Activated naive CD8-positive, alpha-beta T cell treated with anti-CD3 and anti-CD28 coated beads, Interleukin-2, amount 10 ng/mL, durations not matched to agents 7 days and 5 days (primary cell): Measurements from ENCODE around the gene FEZ2. TPM values are rescaled to one million over a fixed set of nuclear protein-coding genes. Genes with fewer than 3 reads are reported as not detected.

Source experiments
- ATAC-seq: fragments of 150-1000 bp; cut with Tn5 transposase; one replicate; pipeline ENCODE4 v1.10.0; 2021; ENCODE audit warnings: low read depth, moderate library complexity
- POLR2A ChIA-PET: fragments of 350-600 bp; sonication (Branson Sonifier 250); formaldehyde crosslinking; loops from one replicate; lab custom pipeline; 2021; ENCODE audit warnings: antibody characterized with exemption; lab: Charles Lee
- DNase-seq: peaks from one replicate; pipeline ENCODE4 v3.0.0; 2021
- H3K27ac Mint-ChIP-seq: one replicate; pipeline ENCODE4 v1.8.0; 2022; ENCODE audit warnings: mild to moderate bottlenecking, mixed read lengths
- H3K27me3 Mint-ChIP-seq: one replicate; pipeline ENCODE4 v1.8.0; 2022; ENCODE audit warnings: mild to moderate bottlenecking, moderate library complexity, mixed read lengths
- H3K36me3 Mint-ChIP-seq: one replicate; pipeline ENCODE4 v1.8.0; 2021; ENCODE audit warnings: mild to moderate bottlenecking, mixed read lengths
- H3K4me1 Mint-ChIP-seq: one replicate; pipeline ENCODE4 v1.8.0; 2021; ENCODE audit warnings: mixed read lengths
- H3K4me3 Mint-ChIP-seq: one replicate; pipeline ENCODE4 v1.8.0; 2022; ENCODE audit warnings: mild to moderate bottlenecking, moderate library complexity, mixed read lengths
- H3K9me3 Mint-ChIP-seq: one replicate; pipeline ENCODE4 v1.8.0; 2021; ENCODE audit warnings: mixed read lengths
- total RNA-seq, 2 experiments: library from RNA; stranded (reverse); gene quantifications; one replicate each; pipeline ENCODE4 v1.2.3, GENCODE V29; 2021

The FEZ2 gene
- total RNA-seq, 2 experiments from 2014 or later: 19.4 to 22.8 TPM

DNA sequence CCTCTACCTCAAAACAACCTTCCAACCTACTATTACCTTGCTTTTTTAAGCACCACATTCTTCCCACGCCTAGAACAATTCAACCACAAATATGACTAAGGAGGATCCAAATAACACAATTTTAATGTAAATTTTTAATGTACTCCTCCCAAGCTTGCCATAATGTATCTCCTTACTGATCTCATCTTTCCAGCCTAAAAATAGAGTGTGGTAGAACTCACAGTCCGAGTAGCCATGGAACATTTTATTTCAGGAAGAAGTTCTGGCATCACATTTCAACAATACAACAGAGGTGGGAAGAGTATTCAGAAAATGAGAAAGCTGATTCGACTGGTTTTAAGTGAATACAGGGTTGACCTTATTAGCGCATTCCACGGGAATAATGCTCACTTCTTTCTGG, 15.4 kb downstream of the FEZ2 start:
- Mint-ChIP-seq H3K27me3 (no peaks in the 10 kb centered on the region), H3K4me1 (no peaks in the 10 kb centered on the region), H3K4me3 (no peak overlapping the region), H3K36me3 (peaks cover 70% of the 10 kb centered on the region), H3K27ac (no peak overlapping the region), H3K9me3 (peaks cover 1% of the 10 kb centered on the region)
- DNase-seq (no peak), ATAC-seq (no peak)
- POLR2A ChIA-PET: no interaction called here

DNA sequence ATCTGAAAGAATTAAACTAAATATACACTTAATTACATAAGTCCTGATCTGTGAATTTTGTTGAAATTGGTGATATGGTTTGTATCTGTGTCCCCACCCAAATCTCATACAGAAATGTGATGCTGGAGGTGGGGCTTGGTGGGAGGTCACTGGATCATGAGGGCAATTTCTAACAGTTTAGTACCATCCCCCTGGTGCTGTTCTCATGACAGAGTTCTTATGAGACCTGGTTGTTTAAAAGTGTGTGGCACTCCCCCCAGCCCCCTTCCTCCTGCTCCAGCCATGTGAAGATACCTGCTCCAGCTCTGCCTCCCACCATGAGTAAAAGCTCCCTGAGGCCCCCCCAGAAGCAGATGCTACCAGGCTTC, 18.7 kb downstream of the FEZ2 start:
- H3K4me3 Mint-ChIP-seq: no peak overlapping the region
- ATAC-seq (no peak), DNase-seq (no peak)
- H3K36me3 Mint-ChIP-seq: peaks cover 68% of the 10 kb centered on the region
- no peak overlapping the region for H3K27ac Mint-ChIP-seq
- POLR2A ChIA-PET: no interaction called here
- H3K9me3 Mint-ChIP-seq: peaks cover 1% of the 10 kb centered on the region
- no peaks in the 10 kb centered on the region for H3K4me1 Mint-ChIP-seq
- H3K27me3 Mint-ChIP-seq: no peaks in the 10 kb centered on the region

DNA sequence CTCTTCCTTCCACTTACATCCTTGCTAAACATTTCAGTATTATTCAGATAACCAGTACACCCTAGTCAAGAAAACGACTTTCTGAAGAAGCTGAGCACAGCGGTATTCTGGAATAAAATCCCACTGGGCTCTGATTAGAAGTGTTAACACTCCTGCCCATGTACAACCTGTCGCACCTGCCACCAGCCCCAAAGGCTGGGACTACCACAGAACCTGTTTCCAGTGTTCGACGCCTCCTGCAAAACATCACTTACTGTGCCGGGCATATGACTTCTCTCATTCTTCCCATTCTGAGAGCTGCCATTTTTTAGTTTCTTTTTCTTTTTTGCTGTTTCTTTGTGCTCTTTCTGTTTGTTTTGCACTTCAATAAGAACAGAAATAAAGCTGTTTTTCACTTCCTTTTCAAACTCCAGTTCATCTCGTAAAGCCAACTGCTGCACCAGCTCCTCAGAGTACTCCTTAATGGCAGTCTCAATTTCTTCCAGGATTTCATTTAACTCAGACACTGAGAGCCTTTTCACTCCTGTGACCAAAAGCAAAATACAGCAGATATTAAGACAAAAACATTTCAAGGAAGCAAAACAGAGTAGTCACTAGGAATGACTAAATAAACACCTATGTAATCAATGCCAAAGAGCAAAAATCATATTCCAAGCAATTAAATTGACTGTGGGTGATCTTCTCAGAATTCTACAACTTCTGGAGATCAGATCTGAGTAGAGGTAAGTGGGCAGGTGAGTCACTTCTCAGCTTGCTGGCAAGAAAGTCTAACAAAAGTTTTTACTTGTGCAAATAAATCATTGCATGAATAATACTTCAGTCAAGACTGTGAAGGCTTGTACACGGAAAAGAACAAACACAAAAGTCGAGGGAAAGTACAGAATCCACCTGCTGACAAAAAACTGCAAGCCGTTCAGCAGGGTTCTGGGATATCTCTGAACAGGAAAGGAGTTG, 19.3 kb downstream of the FEZ2 start:
- no peaks in the 10 kb centered on the region for H3K27me3 Mint-ChIP-seq
- H3K9me3 Mint-ChIP-seq: peaks cover 1% of the 10 kb centered on the region
- no peaks in the 10 kb centered on the region for H3K4me1 Mint-ChIP-seq
- no peak for ATAC-seq
- H3K4me3 Mint-ChIP-seq: no peak overlapping the region
- no peak overlapping the region for H3K27ac Mint-ChIP-seq
- no peak for DNase-seq
- POLR2A ChIA-PET: no interaction called here
- peaks cover 69% of the 10 kb centered on the region for H3K36me3 Mint-ChIP-seq

DNA sequence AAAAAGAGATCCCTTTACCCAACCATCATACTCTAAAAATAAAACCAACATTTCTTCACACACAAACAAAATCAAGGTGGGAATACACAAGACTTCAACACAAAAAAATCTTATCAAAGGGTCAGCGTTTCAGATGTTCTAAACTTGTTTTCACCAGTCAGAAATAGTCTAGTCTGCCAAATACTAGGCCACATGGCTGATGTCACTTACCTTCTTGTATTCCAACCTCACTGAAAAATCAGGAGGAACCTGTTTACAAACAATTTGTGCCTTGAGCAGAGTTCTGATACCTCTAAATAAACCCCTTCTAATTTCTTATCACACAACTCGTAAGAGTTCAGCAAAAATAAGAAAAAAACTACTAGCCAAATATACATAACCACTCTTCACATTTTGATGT, 20.1 kb downstream of the FEZ2 start:
- no peak overlapping the region for H3K27ac Mint-ChIP-seq
- DNase-seq (no peak), ATAC-seq (no peak)
- POLR2A ChIA-PET: no interaction called here
- H3K36me3 Mint-ChIP-seq: peaks cover 69% of the 10 kb centered on the region
- H3K4me1 Mint-ChIP-seq: no peaks in the 10 kb centered on the region
- H3K4me3 Mint-ChIP-seq: no peak overlapping the region
- H3K9me3 Mint-ChIP-seq: peaks cover 1% of the 10 kb centered on the region
- H3K27me3 Mint-ChIP-seq: no peaks in the 10 kb centered on the region

DNA sequence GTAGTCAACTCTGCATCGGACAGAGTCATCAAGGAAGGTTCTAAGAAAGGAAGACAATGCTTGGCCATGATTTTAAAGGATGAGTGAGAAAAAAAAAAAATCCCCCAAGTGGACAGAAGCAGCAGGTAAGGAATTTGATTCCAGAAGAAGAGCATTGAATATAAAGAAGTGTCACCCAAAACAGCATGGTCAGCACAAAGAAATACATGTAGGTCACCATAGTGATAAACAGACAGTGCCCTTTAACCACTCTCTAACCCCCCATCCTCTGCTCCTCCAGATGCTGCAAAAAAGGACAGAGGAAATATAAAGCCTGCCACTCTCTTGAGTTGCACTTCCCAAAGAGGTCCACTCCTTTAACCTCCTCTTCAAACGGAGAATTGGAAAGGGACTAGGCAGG, 23.4 kb downstream of the FEZ2 start:
- POLR2A ChIA-PET: no interaction called here
- Mint-ChIP-seq H3K4me3 (no peak overlapping the region), H3K27ac (no peak overlapping the region), H3K4me1 (no peaks in the 10 kb centered on the region), H3K36me3 (peaks cover 47% of the 10 kb centered on the region), H3K27me3 (no peaks in the 10 kb centered on the region), H3K9me3 (no peaks in the 10 kb centered on the region)
- ATAC-seq (no peak), DNase-seq (no peak)

DNA sequence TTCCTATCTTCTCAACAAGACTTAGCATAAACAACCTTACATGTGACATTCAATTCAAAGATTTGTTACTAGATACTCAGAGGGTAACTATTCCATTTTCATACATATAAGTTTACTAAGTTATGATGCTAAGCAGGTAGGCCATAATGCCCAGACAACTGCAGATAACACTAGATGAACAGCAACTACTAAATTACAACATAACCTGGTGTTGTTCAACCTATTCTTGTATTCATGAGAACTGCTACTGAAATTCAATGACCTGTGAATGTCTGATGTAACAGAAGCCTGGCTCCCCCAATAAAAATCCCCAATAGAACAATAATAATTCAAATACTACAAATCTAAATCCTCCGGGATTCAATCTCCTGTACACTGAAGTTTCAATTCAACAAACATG, 24.8 kb downstream of the FEZ2 start:
- POLR2A ChIA-PET: no interaction called here
- H3K4me3 Mint-ChIP-seq: no peak overlapping the region
- peaks cover 33% of the 10 kb centered on the region for H3K36me3 Mint-ChIP-seq

GRCh38 chr2:36572719-36573059, 25.3 kb downstream of the FEZ2 start:
- H3K27ac Mint-ChIP-seq: no peak overlapping the region
- no peak overlapping the region for H3K4me3 Mint-ChIP-seq
- H3K4me1 Mint-ChIP-seq: no peaks in the 10 kb centered on the region
- POLR2A ChIA-PET: no interaction called here
- ATAC-seq (no peak), DNase-seq (no peak)
- peaks cover 29% of the 10 kb centered on the region for H3K36me3 Mint-ChIP-seq
- H3K9me3 Mint-ChIP-seq: no peaks in the 10 kb centered on the region
- H3K27me3 Mint-ChIP-seq: no peaks in the 10 kb centered on the region

More for the DNA sequence above, 24.8 kb downstream of the FEZ2 start:
- Mint-ChIP-seq H3K4me1 (no peaks in the 10 kb centered on the region), H3K27me3 (no peaks in the 10 kb centered on the region), H3K9me3 (no peaks in the 10 kb centered on the region), H3K27ac (no peak overlapping the region)
- DNase-seq: no peak
- ATAC-seq: no peak

DNA sequence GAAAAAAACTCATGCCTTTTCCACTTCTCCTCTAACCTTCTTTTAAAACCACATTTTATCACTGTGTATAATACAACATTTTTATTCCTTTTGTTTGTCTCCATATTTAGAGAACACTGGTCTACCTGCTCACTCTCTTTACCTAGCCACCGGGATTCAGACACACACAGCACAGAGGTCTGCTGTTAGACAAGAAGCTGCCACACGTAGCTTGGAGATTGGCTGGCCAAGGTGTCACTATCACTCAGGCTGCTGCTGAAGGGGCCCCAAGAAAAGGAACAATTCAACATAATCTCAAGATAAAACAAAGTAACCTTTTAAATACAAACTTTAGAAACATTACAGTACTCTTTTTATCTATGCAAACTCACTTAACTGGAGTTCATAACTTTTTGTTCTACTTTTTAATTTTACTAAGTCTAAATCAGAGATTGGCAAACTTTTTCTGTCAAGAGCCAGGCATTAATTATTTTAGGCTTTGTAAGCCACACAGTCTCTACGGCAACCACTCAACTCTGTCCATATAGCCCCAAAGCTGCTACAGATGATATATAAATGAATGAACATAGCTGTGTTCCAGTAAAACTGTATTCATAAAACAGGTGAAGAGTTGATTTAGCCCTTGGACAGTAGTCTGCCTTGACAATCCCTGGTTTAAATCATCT, 25.8 kb downstream of the FEZ2 start:
- H3K4me3 Mint-ChIP-seq: no peak overlapping the region
- ATAC-seq (no peak), DNase-seq (no peak)
- H3K4me1 Mint-ChIP-seq: no peaks in the 10 kb centered on the region
- H3K27me3 Mint-ChIP-seq: no peaks in the 10 kb centered on the region
- H3K27ac Mint-ChIP-seq: no peak overlapping the region
- POLR2A ChIA-PET: no interaction called here
- H3K36me3 Mint-ChIP-seq: peaks cover 26% of the 10 kb centered on the region
- H3K9me3 Mint-ChIP-seq: no peaks in the 10 kb centered on the region

GRCh38 chr2:36570416-36570815, 27.6 kb downstream of the FEZ2 start:
- H3K27ac Mint-ChIP-seq: no peak overlapping the region
- DNase-seq (no peak), ATAC-seq (no peak)
- no peak overlapping the region for H3K4me3 Mint-ChIP-seq
- POLR2A ChIA-PET: no interaction called here
- no peaks in the 10 kb centered on the region for H3K27me3 Mint-ChIP-seq
- no peaks in the 10 kb centered on the region for H3K4me1 Mint-ChIP-seq
- no peaks in the 10 kb centered on the region for H3K9me3 Mint-ChIP-seq
- peaks cover 22% of the 10 kb centered on the region for H3K36me3 Mint-ChIP-seq

DNA sequence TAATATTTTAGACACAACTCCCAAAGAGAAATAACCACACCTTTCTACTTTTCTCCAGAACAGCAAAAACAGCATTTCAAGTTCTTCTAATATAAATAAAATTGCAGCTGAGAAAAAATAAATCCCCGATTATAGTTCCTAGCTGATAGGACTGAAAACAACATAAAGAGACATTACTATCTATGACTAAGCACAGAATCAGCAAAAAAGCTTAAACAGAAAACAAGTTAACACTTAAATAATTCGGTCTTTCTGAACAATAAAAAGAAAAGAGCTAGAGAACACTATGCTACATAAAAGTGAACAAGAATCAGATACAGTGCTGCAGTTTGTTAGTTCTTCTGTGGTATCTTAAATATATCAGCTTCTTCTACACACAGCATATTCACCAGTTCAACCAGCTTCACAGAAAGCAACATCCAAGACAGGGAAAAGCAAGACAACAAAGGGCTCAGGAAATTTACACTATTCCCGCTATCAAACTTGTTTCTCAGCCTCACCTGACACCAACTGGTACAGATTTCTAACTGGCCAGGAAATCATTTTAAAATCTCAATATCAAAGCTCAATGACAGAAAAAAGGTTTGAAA, 28.6 kb downstream of the FEZ2 start:
- ATAC-seq (no peak), DNase-seq (no peak)
- Mint-ChIP-seq H3K27ac (no peak overlapping the region), H3K36me3 (peaks cover 17% of the 10 kb centered on the region), H3K4me1 (no peaks in the 10 kb centered on the region), H3K9me3 (no peaks in the 10 kb centered on the region), H3K4me3 (no peak overlapping the region), H3K27me3 (no peaks in the 10 kb centered on the region)
- POLR2A ChIA-PET: interaction anchor here (0.6 kb wide), 1 partner anchor 406 kb away, joined by 3 read pairs; no protein-coding TSS in a partner anchor

DNA sequence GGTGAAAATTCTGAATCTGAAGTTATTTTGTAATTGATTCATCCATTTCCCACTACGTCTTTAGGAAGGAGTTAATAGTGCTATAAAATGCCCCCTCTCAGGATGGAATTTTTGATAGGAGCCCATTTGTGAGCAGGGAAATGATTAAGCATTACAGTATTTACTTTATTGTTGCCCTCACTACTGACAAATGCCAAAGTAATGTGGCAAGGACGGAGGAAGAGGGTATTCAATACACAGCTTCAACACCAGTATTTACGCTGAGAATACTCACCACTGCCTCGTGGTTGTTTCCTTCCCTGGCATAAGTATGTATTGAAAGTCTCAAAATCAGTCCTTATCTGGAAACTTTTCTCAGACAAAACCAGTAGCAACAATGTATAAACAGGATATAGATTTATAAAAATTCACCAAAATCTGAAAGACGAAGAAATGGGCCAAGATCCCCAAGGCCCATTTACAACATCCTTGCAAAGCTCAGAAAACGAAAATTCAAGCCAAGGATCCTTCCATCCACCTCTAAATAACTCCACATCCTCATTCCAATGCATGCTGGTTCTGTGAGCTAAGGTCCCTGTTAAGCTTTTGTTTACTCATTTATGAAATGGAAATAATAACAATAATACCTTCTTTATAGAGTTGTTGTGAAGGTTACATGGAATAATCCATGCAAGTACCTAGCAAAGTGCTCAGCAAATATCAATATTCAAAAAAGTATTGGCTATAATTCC, 29.3 kb downstream of the FEZ2 start:
- Mint-ChIP-seq H3K4me3 (no peak overlapping the region), H3K4me1 (peaks cover 2% of the 10 kb centered on the region), H3K27ac (no peak overlapping the region), H3K9me3 (no peaks in the 10 kb centered on the region), H3K36me3 (peaks cover 18% of the 10 kb centered on the region), H3K27me3 (no peaks in the 10 kb centered on the region)
- POLR2A ChIA-PET: interaction anchor here (0.6 kb wide), 1 partner anchor 406 kb away, joined by 3 read pairs; no protein-coding TSS in a partner anchor
- no peak for DNase-seq
- ATAC-seq: no peak

GRCh38 chr2:36567711-36568408, 30.1 kb downstream of the FEZ2 start:
- H3K36me3 Mint-ChIP-seq: peaks cover 17% of the 10 kb centered on the region
- POLR2A ChIA-PET: no interaction called here

GRCh38 chr2:36566887-36567286, 31.1 kb downstream of the FEZ2 start:
- no peak for DNase-seq

More at GRCh38 chr2:36567711-36568408, 30.1 kb downstream of the FEZ2 start:
- H3K27ac Mint-ChIP-seq: no peak overlapping the region
- no peaks in the 10 kb centered on the region for H3K27me3 Mint-ChIP-seq
- H3K9me3 Mint-ChIP-seq: no peaks in the 10 kb centered on the region
- DNase-seq (no peak), ATAC-seq (no peak)
- H3K4me1 Mint-ChIP-seq: peaks cover 5% of the 10 kb centered on the region
- H3K4me3 Mint-ChIP-seq: no peak overlapping the region

More at GRCh38 chr2:36566887-36567286, 31.1 kb downstream of the FEZ2 start:
- peaks cover 5% of the 10 kb centered on the region for H3K4me1 Mint-ChIP-seq
- H3K36me3 Mint-ChIP-seq: peaks cover 15% of the 10 kb centered on the region
- POLR2A ChIA-PET: no interaction called here
- H3K27ac Mint-ChIP-seq: no peak overlapping the region
- no peaks in the 10 kb centered on the region for H3K9me3 Mint-ChIP-seq
- H3K27me3 Mint-ChIP-seq: no peaks in the 10 kb centered on the region
- no peak overlapping the region for H3K4me3 Mint-ChIP-seq
- ATAC-seq: no peak
